ENCODE results near the gene SLIT3.

SLIT3 gene

GRCh38 chr5:168992687-168993086, 308.3 kb downstream of the SLIT3 start:
- no peak for DNase-seq (ENCODE audit: low read depth in 2 of 2)

- no peak for DNase-seq (ENCODE audit: low read depth in 2 of 2)
Measured at GRCh38 chr5:168992016-168992415, 308.9 kb downstream of the SLIT3 start.

DNA sequence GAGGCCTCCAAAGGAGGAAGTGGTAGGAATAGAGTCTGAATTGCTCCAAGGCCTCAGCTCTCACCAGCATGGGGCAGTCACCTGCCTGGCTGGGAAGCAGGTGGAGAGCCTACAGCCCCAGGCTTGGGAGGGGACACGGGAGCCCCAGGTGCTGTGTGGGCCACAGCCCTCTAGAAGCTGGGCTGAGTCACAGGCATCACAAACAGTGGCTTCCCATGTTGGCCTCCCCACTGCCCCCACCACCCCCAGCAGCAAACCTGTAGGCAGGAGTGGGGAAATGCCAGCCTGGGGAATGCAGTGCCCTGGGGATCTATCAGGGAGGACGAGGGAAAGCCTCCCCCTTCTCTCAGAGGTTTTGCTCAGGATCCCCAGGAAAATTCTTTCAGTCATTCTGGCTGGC, 309.6 kb downstream of the SLIT3 start:
- DNase-seq (ENCODE audit: low read depth in 2 of 2): no peak

GRCh38 chr5:168990679-168991078, 310.3 kb downstream of the SLIT3 start:
- DNase-seq (ENCODE audit: low read depth in 2 of 2): no peak

DNA sequence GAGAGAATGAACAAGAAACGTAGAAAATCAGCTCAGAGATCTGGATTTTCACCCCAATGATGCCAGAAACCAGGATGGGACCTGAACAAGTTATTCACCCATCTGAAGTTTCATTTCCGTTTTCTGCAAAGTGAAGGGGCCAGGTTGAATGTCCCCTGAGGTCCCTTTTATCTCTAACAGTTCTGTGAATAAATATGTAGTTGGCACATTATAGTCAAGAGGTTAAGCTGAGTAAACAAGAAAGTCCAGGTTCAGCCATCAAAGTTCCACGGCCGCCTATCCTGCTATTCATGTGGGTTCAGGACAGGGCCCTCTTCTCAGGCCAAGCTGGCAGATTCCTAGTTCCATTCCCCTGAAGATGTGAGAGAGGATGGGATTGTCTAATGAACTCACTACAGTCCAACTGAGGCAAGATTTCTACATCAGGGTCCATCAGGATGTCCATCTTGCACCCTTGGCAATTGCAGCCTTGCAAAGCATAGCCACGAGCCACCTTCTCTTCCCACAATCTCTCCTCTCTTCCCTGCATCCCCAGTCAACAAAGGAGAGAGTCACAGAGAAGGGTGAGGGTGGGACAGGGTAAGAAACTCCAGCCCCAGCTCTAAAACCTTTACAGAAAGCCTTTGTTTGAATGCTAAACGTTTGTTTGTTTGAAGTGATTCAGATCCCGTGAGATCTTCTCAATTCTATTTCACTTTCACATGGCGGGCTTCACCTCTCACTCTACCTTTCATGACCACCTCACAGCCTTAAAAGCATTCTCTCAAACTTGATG, 311.0 kb downstream of the SLIT3 start:
- no peak for DNase-seq (ENCODE audit: low read depth in 2 of 2)

DNA sequence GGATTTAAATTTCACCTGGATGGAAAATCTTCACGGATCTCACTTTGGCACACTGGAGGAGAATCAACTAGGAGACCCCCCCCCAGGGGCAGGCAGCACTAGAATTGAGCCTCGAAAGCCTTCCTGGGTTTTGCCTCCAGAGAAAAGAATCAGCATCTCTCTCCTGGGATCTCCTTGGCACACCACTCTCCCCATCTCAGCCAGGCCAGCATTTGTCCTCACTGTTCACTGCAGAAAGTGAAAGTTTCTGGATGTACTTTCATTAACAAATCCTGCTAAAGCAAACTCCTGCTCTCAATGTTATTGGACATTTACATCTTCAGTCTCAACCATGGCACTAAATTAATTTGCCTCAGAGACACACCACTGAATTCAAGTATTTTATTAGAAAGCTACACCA, 312.2 kb downstream of the SLIT3 start:
- no peak for DNase-seq (ENCODE audit: low read depth in 2 of 2)

DNA sequence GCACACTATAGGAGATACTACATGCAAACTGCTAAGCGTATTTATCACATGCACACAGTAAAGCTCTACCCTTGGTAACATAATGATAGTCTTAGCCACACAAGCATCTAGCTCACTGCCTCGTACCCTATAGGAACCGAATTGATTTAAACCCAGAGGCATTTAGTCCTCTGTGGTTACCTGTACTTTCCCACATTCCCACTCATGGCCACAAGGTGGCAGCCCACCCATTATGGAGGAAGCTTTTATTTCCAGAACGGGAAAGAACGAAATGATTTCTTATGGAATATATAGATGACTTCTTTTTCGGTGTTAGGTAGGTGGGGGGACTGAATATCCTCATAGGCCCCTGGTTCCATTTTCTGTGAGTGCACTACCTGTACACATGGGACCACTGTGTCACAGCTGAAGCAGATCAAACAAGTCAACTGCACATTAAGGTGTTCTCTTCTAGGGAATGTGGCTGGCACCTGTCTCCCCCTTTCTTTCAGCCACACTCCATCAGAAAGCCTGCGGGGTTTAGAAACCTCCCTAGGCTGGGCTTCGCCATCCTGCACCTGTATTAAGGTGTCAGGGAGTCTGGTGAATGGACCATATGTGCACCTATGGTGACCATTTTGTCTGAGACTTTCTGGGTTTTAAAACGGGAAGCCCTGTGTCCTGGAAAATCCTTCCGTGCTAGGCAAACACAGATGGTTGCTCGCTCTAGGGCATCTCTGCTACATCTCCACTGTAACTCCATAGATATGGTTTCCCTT, 313.2 kb downstream of the SLIT3 start:
- peak in 1 of 2 donors; percentile 19 for DNase-seq (ENCODE audit: low read depth in 2 of 2)

- DNase-seq (ENCODE audit: low read depth in 2 of 2): no peak
Measured at GRCh38 chr5:168985454-168985853, 315.5 kb downstream of the SLIT3 start.

DNA sequence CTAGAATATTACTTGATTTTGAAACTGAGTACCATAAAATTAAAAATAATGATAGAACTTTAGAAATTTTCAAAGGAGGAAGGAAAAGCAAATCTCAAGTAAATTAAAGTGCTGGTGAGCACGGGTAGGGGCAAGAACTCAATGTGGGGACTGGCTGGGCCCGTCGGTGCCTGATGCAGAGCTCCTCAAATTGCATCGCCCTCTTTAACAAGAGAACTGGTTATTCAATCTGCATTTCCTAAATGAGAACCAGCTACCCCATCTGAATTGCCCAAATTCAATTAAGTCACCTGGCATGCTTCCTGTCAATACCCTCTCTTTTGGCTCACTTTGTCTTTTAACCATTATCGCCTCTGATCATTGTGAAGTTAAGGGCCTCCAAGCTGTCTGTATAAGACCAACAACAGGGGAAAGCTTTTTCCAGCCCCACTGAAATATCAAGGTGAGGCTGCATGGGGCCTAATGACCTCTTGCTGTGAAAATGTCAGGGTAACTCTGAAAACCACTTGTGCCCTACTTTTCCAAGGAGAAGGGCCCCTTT, 316.7 kb downstream of the SLIT3 start:
- no peak for DNase-seq (ENCODE audit: low read depth in 2 of 2)

GRCh38 chr5:168979135-168979534, 321.8 kb downstream of the SLIT3 start:
- no peak for DNase-seq (ENCODE audit: low read depth in 2 of 2)

DNA sequence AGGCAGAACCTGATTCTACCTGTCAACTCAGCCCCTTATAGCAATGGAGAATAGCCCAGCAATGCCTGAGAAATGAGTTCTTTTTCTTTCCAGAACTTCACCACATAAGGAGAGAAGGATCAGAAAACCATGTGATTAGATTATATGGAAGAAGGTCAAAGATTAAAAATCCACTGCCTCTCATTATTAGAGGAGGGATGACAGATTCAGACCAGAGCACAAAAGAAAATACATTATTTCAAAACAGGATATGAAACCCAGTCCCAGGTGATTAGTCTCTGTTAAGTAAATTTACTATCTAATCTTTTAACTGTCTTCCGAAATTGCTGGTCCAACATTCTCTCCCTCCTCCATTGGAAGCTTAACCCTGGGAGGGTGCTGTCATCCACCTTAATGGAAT, 322.4 kb downstream of the SLIT3 start:
- no peak for DNase-seq (ENCODE audit: low read depth in 2 of 2)

- DNase-seq (ENCODE audit: low read depth in 2 of 2): no peak
Measured at GRCh38 chr5:168978015-168978414, 322.9 kb downstream of the SLIT3 start.

DNA sequence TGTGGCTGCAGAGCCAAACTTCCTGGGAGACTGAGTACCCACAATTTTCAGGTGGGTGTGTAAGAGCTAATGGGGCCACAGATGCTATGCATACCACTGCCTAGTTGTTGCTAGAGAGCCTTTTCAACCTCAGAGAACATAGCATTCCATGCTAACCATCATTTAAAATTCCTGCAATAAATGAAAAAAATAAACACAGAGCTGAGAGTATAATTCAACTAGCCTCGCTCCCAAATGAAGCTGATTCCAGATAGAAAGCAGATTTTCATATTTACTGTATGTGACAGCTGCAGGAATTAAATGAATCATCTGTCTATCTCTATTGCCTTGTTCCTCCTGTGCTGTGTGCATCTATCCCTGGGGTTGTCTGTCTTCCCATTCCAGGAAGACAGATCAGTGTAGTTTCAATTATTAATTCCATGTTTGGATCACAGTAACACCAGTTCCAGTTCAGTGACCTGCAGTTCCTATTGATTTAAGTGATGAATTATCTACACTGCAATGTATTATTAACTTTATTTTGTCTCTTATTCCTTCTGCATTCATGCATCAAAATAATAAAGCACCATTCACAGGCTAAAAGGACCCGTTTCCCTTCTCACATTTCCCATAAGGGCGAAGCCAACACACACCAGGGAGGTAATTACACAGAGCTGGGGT, 324.5 kb downstream of the SLIT3 start:
- DNase-seq (ENCODE audit: low read depth in 2 of 2): no peak

- DNase-seq (ENCODE audit: low read depth in 2 of 2): no peak
Measured at GRCh38 chr5:168975331-168975730, 325.6 kb downstream of the SLIT3 start.

DNA sequence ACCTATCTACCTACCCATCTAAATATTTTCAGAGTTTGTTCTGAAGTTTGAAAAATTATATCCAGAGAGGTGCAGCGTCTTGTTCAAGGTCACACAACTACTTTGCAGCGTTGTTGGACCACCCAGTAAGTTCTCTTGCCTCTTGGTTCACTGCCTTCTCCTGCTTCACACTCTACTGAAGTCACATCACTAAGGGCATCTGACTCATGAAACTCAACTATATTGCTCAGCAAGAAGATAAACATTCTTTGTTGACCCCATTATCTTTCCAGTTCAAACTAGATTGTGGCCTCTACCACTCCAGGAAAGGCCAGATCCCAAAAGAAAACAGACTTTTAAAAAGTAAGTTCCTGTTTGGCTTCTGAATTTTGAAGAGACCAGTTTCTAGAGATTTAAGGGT, 326.9 kb downstream of the SLIT3 start:
- DNase-seq (ENCODE audit: low read depth in 2 of 2): no peak

DNA sequence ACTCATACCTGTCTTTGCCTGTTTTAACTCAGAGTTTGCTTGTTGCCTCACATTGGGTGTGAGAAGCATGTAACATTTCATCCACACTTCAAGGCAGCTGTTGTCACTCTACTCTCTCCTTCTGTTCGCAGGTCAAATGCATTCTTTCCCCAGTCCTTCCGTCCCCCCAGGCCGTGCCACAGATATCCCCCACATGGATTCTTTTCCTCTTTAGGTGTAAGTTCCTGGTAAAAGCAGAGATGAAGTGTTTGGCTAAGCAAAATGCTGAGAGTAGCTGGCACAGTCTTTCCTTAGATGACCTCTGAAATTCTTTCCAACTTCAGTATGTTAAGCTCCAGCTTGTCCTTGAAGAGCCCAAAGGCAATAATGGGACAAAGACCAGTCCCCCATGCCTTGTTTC, 328.2 kb downstream of the SLIT3 start:
- DNase-seq (ENCODE audit: low read depth in 2 of 2): no peak

GRCh38 chr5:168971100-168971499, 329.8 kb downstream of the SLIT3 start:
- no peak for DNase-seq (ENCODE audit: low read depth in 2 of 2)

DNA sequence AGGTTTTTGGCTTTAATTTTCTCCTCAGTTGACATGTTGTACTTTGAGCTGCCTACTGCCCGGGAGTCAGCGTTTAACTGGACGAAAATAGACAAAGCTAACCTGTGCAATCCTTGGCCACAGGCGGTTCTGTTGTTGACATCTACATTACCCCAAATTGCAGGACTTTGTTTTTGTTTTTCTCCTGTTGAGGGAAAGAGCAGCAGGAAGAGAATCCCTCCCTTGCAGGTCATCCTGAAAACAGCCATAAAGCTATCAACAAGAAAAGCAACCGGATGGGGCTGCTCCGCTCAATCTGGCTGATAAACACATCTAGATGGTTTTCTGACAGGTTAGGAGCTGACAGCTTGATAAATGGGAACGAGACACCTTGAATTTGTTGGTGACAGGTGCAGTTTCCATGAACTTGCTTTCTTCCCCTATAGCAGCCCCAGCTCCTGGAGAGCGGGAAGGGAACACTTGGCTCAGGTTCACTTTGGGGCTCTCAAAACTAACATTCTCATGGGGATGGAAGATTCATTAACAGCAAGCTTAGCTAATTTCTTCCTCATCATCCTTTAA, 331.5 kb downstream of the SLIT3 start:
- DNase-seq (ENCODE audit: low read depth in 2 of 2): no peak

GRCh38 chr5:168967882-168968620, 332.9 kb downstream of the SLIT3 start:
- DNase-seq (ENCODE audit: low read depth in 2 of 2): no peak

- no peak for DNase-seq (ENCODE audit: low read depth in 2 of 2)
Measured at GRCh38 chr5:168965638-168966037, 335.3 kb downstream of the SLIT3 start.

DNA sequence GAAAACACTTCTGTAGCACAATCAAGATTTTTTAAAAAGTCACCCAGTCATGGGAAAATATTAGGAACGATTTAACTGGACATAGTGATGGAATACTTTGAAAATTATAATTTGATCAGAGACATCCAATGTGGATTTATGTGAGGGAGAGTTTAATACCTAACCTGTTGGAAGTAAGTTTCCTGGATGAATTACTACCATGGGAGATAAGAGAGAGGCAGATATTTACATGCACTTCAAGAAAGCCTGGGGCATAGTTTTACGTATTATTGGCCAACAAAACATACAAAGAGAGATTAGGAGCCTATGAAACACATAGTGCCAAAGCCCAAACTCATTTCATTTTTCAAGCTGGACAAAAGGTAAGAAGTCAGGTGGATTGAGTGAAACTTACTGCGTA, 336.8 kb downstream of the SLIT3 start:
- DNase-seq (ENCODE audit: low read depth in 2 of 2): no peak

All from stimulated activated CD8-positive, alpha-beta memory T cell treated with anti-CD3 and anti-CD28 coated beads, Interleukin-2, amount 100 ng/mL, for 1 hour (primary cell).